HepG2 (cell line): Measurements from ENCODE around the gene SF3A2. TPM values are rescaled to one million over a fixed set of nuclear protein-coding genes. Genes with fewer than 3 reads are reported as not detected.

ENCODE experiments used
- AGO2 ChIP-seq: fragments of 200-400 bp; formaldehyde crosslinking; optimal IDR thresholded peaks from 2 replicates; pipeline ENCODE3; 2017; ENCODE audit warnings: mild to moderate bottlenecking, low read depth, low read length, moderate library complexity
- ERF ChIP-seq: IDR thresholded peaks from 2 replicates; pipeline ENCODE4 v1.6.1; 2018; ENCODE audit warnings: missing biosample characterization, missing genetic modification reagents
- RBFOX2 ChIP-seq: fragments of 200-400 bp; formaldehyde crosslinking; IDR thresholded peaks from 2 replicates; pipeline ENCODE4 v1.6.1; 2017; ENCODE audit warnings: low read depth, mild to moderate bottlenecking, low read length
- REST ChIP-seq, 2 experiments: IDR thresholded peaks; 2 replicates each; pipeline ENCODE4 v1.6.1; 2011 to 2012; ENCODE audit warnings: low read length in 2 of 2, borderline replicate concordance in 1 of 2, low read depth in 1 of 2, mild to moderate bottlenecking in 1 of 2, moderate library complexity in 1 of 2
- XRCC5 ChIP-seq: fragments of 200-400 bp; formaldehyde crosslinking; optimal IDR thresholded peaks from 2 replicates; pipeline ENCODE3; 2017; ENCODE audit warnings: mild to moderate bottlenecking, low read length
- ZBTB49 ChIP-seq: sonication (generic); formaldehyde crosslinking; IDR thresholded peaks from 2 replicates; pipeline ENCODE4 v1.4.0; 2020; ENCODE audit warnings: missing genetic modification reagents, borderline replicate concordance
- ZNF142 ChIP-seq: sonication (generic); formaldehyde crosslinking; IDR thresholded peaks from 2 replicates; pipeline ENCODE4 v1.4.0; 2020; ENCODE audit warnings: missing genetic modification reagents
- ZNF224 ChIP-seq: sonication (generic); formaldehyde crosslinking; IDR thresholded peaks from 2 replicates; pipeline ENCODE4 v1.5.0; 2020; ENCODE audit warnings: mild to moderate bottlenecking, missing genetic modification reagents
- ZNF567 ChIP-seq: sonication (generic); formaldehyde crosslinking; IDR thresholded peaks from 2 replicates; pipeline ENCODE4 v1.8.1; 2023; ENCODE audit warnings: mild to moderate bottlenecking, missing genetic modification reagents, borderline replicate concordance
- polyA plus RNA-seq, 8 experiments: library from polyadenylated mRNA; depleted of rRNA in 3 of 8; stranded (reverse) in 7 of 8; unstranded in 1 of 8; fragments of >200 nt; fragmentation: Illumina TruSeq in 4 of 8; extraction: Trizol in 4 of 8; gene quantifications; 2 replicates each; pipeline versions ENCODE4 v1.2.1 to v1.2.3, GENCODE V29; 2011 to 2016; ENCODE audit warnings: low read depth in 4 of 8, missing spikeins in 1 of 8, mixed read lengths in 1 of 8; ENCODE audit not compliant: insufficient read depth in 1 of 8
- total RNA-seq, 5 experiments: library from RNA; depleted of rRNA; stranded (reverse); fragments of >200 nt; fragmentation: Illumina TruSeq; extraction: Trizol; gene quantifications; 2 replicates each; pipeline ENCODE4 v1.2.3, GENCODE V29; 2016; ENCODE audit warnings: low read depth in 1 of 5

Gene SF3A2
- total and polyA plus RNA-seq, 2 of the 13 experiments (the other 11 are each of a cell fraction or from before 2014, with no cell fraction given): 8.6 to 8.8 TPM

- TF ChIP-seq ZNF142 (CRISPR knock-in tag) (no peak), XRCC5 (peak; percentile 33), AGO2 (peak; percentile 50), RBFOX2 (0 out of 2 replicates have a peak, but pooled peaks have one; percentile 30), ZNF567 (no peak), ERF (CRISPR knock-in tag) (no peak), REST (IDR thresholded peaks at IDR 0.05; ENCODE audit: borderline replicate concordance in 1 of 2, low read depth in 1 of 2, low read length in 2 of 2) (no peak), ZNF224 (CRISPR knock-in tag) (no peak), ZBTB49 (CRISPR knock-in tag) (no peak)
Measured at GRCh38 chr19:2243274-2244124, 6.9 kb downstream of the SF3A2 start (continued).
